ENCODE results near the gene HSFX1.
"Not testable (repeated sequence)": the region's sequence is repeated elsewhere in the genome, so short reads cannot be mapped to it uniquely, and the experiment has no call there.

The HSFX1 gene, protein sequence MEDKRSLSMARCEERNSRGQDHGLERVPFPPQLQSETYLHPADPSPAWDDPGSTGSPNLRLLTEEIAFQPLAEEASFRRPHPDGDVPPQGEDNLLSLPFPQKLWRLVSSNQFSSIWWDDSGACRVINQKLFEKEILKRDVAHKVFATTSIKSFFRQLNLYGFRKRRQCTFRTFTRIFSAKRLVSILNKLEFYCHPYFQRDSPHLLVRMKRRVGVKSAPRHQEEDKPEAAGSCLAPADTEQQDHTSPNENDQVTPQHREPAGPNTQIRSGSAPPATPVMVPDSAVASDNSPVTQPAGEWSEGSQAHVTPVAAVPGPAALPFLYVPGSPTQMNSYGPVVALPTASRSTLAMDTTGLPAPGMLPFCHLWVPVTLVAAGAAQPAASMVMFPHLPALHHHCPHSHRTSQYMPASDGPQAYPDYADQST

DNA sequence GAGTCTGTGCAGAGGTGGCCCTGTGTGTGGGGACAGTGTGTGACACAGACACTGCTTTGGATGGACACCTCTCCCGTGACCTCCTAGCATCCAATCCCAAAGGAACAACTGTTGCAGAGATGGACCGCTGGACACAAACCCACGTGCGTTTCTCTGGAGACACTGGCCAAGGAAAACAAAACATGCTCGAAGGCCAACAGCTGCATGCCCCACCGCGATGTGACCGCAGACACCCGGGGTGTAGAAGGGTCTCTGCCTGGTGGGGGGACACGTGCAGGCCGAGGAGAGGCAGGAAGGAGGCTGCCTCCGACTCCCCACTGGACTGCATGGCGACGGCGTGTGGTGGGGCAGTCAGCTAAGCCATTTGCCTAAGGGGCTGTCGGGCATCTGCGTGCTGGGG, at the start of gene HSFX1:
Gene HSFX1, plus strand, starts transcription at position 301 of the 400 bp plus-strand sequence. CDS start 614 bp downstream, outside the sequence.
- DNase-seq = not testable (repeated sequence)

DNA sequence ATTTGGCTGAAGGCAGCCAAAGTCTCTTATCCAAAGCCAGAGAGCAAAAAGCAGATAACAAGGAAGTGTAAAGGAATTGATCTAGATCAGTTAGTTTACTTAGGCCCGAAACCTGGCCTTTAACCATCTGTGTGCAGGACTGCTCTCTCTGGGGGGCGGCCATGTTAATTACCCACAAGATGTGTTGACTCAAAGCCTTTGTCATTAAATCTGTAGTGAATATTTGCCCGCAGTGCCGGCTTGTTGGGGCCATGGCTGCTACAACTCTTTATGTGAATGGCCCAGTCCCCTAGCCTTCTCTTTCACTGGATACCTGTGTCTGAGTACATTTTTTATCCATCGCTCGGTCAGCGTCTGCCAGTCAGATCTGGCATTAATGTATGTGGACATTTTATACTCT, 46.6 kb upstream of the HSFX1 start:
- not testable (repeated sequence) for DNase-seq

DNA sequence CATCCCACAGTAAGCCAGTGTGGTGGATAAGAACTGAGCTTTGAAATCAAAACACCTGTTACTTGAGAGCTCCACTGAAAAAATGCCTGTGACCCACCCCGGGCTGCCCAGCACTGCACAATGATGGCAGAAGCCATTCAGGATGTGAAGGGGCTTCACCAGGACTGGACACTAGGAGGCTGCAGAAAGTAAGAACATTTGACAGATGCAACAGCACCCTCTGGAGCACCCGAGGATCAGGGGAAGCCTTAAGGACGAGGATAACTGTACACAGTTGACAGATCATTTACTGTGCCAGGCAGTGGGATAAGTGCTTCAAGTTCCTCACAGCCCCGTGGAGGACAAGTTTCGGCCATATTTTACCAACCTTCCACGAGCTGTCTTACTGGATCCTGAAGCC, 31.6 kb upstream of the HSFX1 start:
- not testable (repeated sequence) for DNase-seq

DNA sequence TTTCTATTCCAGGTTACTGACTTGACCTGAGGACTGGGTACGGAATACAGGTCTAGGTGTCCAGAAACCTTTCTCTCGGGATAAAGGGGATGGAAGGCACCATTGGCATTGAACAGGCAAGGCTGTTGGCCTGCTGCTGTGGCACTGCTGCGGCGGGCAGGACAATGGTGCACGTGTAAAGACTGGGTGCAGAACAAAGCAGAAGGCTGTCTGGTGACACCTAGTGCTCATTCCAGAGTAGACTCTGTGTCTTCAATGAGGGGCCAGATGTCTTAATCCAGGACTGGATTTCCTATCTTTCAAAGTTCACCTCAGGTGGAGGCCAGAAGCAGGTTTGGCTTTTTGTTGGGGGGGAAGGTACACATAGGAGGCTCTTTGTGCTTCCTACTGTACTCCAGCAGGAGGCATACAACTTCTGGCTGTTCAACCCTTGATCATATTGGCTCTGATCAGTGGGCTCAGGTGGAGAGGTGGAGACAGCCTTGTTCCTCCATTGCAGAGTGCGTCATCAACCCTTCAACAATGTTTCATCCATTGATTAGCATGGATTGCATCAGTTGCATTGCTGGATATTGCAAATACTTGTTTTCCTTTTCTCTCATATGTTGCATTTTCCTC, 27.4 kb upstream of the HSFX1 start:
- DNase-seq = not testable (repeated sequence)

DNA sequence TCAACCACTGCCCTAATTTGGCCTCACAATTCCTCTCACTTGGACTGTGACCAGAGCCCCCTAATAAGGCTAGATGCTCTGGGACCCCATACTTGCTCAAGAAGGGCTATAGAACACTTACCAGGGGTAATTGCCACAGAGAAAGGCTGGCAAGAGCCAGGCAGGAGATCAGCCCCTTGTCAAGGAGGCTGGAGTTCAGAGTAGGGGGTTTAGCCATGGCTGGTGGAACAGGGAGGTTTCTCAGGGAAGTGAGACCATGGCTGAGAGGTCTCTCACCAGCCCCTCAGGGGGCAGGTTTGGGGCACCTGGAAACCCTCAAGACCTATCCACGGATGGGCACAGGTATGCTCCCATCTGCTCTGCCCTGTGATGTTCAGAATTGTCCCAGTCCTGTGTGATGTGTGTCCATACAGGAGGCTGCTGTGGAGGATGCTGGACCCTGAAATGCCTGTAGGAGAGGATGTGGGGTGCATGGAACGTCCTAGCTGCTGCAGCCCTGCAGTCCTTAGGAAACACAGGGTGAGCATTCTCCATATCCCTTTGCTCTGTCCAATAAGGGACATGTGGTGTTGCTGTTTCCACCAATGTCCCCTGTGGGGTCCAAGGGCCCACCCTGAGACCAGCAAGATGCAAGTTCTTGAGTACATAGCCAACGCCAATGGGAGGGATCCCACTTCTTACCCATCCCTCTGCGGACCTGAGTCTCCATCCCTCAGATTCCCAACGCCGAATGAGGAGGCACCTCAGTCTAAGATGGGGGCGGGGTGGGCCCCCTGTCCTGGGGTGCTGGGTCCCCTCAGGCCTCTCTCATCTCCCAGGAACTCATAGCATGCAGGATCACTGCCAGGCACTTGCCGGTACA, 16.4 kb upstream of the HSFX1 start:
- no peak for DNase-seq

DNA sequence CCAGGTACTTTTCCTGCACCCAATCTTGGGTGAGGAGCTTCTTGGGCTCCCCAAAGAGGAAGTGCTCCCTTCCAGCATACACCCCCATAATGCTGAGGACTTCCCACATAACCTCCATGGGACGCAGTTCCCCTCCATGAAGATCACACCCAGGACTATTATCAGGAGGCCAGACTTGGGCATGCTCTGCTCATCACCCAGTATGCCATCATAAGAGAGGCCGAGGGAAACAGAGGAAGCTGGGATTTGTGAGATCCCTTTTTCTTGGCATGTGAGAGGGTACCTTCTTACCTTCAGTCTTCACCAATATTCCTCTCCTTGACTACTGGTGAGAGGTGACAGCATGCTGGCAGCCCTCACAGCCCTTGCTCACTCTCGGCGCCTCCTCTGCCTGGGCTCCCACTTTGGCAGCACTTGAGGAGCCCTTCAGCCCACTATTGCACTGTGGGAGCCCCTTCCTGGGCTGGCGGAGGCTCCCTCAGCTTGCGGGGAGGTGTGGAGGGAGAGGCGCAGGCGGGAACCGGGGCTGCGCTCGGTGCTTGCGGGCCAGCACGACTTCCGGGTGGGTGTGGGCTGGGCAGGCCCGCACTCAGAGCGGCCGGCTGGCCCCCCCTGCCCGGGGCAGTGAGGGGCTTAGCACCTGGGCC, 15.7 kb upstream of the HSFX1 start:
- no peak for DNase-seq

DNA sequence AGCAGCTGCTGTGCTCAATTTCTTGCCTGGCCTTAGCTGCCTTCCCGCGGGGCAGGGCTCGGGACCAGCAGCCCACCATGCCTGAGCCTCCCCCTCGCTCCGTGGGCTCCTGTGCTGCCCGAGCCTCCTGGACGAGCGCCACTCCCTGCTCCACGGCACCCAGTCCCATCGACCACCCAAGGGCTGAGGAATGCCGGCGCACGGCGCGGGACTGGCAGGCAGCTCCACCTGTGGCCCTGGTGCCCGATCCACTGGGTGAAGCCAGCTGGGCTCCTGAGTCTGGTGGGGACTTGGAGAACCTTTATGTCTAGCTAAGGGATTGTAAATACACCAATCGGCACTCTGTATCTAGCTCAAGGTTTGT, 15.2 kb upstream of the HSFX1 start:
- not testable (repeated sequence) for DNase-seq

DNA sequence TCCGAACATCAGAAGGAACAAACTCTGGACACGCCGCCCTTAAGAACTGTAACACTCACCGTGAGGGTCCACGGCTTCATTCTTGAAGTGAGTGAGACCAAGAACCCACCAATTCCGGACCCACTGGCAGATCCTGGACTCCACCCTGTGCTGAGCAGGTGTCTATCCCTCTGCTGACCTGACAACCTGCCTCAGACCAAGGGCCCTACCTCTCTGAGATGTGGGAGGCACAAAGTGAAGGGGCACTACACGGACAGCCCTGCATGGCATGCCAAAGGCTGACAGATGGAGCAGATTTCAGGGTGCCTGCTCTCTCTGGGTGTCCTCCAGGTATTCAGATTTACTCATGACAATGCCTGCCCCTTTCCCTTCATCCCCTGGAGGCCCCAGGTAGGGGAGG, 14.0 kb upstream of the HSFX1 start:
- no peak for DNase-seq

DNA sequence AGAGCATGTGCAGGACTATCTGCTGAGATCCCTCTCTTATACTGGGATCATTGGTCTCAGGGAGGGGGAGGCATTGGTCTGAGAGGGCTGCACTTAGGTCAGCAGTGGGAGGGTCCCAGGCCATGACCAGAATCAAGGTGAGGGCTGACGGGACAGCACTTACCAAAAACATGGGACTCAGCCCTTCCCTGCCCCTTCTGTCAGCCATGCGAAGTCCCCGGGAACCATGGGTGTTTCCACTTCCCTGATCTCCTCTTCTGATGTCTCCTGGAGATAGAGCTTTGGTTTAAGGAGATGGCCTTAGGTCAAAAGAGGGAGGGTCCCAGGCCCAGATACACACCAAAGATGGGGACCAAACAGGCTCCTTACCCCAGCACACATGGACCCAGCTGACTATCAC, 12.9 kb upstream of the HSFX1 start:
- no peak for DNase-seq

DNA sequence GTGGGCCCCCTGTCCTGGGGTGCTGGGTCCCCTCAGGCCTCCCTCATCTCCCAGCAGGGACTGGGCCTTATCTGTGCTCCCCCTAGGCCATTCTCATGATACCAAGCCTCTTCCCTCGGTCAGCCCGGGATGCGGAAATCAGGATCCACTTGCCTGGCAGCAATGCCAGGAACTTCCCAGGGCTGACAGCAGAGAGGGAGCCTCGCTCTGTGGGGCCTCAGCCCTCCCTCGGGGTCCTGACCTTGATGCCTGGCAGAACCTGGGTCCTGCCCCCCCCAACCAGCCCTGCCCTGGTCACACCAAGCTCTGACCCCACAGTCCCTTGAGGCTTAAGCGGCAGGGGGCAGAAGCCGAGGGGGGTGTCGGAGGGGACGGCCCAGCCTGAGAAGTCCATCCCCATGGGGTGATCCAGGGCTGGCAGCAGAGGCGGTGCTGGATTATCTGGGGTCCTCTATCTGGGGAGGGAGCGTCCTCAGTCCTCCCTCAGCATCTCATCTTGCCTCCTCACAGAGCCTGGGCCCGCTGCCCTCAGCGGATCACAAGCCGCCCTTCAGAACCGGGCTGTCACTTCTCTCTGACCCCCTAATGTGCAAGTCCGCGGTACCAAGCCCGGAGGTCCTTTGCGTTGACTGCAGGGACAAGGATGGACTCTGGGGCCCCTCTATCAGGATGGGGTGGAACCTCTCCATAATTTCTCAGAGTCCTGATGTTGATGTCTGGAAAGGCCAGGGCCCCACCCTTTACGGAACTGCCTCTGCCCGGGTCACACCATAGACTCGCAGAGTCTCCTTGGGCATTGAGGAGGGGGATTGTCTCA, 11.8 kb upstream of the HSFX1 start:
- not testable (repeated sequence) for DNase-seq

DNA sequence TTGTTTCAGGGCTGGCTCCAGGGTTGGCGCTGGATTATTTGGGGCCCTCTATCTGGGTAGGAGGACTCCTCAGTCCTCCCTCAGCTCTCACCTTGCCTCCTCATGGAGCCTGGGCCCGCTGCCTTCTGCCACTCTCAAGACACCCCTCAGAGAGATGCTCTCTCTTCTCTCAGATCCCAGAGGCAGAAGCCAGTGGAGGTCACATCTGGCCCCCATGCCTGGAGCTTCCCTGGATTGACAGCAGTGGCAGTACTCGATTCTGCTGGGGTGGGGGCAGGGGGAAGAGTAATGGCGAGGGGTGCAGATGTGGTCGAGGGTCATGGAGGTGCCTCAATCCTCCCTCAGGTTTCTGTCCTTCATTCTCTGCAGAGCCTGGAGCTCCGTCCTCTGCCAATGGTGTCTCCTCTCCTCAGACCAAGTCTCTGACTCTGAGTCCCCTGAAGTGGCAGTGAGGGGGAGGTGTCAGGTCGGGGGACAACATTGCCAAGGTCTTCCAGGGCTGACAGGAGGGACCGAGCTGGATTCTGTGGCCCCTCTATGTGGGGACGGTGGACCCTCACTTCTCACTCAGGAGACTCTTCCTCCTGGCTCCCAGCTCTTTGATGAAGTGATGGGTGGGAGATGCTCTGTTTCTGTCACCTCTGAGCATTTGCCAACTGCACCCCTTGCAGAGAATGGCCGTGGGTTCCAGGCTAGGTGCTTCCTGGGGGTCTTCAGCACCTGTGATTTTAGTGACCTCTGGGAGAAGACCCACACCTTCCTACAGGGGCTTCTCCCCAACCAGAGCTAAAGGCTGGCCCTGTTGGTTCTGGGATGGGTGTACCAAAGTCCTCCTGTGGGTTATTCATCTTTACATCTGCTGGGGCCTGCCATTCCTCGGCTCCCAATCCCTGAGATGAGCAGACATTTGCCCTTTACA, 10.9 kb upstream of the HSFX1 start:
- no peak for DNase-seq

DNA sequence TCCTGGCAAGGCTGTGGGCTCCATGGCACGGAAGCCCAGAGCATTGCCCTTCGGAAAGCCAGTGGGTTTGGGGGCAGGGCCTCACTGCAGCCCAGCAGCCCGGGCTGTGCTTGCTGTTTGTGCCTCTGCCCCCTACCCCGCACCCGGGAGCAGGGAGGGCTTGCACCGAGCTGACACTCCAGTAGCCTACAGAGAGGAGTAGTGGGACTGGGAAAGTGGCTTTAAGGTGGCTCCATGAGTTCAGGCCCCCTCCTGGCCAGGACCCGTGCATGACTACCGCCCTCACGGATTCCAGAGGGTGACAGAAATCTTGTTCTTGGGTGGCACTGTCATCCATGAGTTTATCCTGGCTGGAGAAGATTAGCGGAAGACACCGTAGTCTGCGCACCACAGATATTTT, 3.5 kb upstream of the HSFX1 start:
- not testable (repeated sequence) for DNase-seq

DNA sequence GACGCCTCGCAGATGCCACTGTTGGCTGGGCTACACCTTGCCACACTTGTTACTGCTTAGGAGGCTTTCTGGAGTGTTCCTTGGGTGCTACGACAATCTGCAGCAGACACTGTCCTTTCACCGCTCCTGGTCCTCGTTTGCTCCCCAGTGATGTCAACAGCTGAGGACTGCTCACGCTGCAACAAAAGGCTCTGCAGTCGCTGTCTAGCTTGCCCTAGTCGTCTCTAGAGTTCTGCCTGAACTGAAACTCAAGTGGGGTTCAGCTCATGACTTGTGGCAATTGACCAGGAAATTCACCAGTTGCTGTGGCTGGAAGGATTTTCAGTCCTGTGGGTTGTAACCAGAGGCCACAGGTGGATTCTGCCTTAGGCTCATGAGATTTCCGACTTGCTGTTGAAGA, 842 bp upstream of the HSFX1 start:
- DNase-seq = not testable (repeated sequence)

DNA sequence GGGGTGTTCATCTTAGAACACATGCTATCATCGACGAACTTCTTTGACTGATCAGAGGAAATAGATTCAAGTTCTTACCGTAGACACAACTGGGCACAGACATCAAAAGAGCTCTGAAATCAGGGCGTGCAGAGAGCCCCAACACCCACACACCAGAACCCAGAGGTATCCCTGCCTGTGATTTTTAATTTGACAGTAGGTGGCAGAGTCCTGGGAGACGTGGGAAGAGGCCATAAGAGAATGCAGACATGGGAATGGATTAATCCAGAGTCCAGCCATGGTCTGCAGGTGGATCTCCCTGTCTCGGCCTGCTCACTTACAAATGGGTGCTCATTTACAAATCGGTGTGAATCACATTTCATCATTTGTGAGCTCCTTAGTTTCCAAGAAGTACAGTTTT, 4.1 kb downstream of the HSFX1 start:
- not testable (repeated sequence) for DNase-seq

DNA sequence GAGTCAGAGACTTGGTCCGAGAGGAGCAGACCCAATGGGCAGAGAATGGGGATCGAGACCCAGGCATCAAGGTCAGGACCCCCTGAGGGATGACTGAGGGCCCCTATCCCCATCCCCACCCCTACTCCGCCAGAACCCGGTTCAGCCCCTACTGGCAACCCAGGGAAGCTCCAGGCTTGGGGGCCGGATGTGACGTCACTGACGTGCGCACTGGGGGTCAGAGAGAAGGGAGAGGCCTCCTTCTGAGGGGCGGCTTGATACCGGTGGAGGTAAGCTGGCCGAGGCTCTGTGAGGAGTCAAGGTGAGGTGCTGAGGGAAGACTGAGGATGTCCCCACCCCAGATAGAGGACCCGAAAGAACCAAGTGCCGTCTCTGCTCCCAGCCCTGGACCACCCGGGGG, 7.9 kb downstream of the HSFX1 start, which contains the start of gene MAGEA9:
Gene MAGEA9, plus strand, starts transcription at position 204 of the 400 bp plus-strand sequence. CDS start 4,281 bp downstream, outside the sequence.
- not testable (repeated sequence) for DNase-seq

DNA sequence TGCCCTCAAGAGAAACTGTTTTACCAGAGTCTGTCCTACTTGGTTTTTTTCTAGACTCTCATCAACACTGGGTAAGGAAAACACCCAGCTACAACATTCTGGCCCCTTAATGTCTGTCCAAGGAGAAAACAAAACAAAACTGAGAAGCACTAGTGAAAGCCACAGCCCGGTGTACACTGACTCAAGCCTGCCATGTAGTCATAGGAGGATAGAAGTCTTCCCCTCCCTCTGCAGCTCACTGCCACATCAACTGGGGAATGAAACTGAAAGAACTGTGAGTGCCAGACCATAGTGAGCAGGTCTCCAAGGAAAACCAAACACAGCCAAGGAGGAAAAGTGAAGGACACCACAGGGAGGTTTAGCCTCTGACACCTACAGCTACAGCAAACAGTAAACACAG, 21.7 kb downstream of the HSFX1 start:
- not testable (repeated sequence) for DNase-seq

DNA sequence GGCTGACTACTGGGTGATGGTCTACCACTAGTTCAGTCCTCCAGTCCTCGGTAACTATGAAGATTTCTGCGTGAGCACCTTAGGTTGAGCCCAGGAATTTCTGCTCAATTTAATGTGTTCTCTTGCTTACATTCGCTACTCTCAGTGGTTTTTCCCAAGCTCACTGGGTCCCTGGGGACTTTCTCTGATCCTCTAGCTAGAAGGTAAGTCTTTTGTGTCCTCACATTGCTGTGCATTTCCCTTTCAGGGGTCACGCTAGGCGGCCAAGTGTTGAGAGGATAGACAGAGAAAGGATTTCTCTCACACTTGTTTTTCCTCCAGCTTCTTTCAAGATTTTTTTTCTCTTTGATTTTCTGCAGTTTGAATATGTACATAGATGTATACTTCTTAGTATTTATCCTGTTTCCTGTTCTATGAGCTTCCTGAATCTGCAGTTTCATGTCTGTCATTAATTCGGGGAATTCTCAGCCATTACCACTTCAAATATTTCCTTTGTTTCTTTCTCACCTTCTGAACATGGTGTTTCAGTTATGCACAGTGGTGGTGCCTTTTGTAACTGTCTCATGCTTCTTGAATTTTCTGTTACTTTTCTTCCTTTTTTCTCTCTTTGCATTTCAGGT, 25.3 kb downstream of the HSFX1 start:
- DNase-seq = no peak

DNA sequence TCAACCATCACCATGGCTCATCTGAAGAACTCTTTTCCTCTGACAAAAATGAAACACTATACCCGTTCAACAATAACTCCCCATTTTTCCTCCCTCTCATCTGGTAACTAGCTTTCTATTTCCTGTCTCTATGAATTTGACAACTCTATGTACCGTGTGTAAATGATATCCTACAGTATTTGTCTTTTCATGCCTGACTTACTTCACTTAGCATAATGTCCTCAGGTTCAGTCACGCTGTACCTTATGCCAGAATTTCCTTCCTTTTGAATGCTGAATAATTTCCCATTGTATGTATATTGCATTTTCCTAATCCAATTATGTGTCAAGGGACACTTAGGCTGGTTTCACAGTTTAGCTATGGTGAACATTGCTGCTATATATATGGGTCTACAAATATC, 26.1 kb downstream of the HSFX1 start:
- no peak for DNase-seq

DNA sequence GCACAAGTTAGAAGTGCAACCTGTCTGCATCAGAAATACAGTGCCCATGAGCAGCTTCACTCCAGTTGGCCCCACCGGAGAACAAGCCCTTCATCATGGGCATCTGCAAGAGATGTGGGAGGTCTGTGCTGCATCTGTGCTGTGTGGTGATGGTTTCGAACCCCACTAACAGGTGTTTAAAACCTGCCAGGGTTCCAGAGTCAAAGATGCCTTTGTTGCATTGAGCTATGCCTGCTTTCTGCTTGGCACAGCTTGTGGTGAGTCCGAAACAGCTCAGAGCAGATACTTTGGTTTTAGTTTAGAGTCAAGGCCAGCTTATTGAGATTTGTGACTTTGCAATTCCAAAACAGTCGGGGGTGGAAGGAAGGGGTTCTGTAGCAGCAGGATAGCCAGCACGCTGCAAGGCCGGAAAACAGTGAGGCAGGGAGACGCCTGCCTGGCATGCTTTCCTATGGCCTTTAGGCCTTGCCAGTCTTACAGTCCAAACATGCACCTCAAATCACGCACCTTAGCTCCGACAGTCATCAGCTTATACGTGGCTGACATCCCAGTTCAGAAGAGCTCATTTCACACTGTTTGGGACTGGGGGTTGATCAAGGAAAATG, 29.7 kb downstream of the HSFX1 start:
- no peak for DNase-seq

DNA sequence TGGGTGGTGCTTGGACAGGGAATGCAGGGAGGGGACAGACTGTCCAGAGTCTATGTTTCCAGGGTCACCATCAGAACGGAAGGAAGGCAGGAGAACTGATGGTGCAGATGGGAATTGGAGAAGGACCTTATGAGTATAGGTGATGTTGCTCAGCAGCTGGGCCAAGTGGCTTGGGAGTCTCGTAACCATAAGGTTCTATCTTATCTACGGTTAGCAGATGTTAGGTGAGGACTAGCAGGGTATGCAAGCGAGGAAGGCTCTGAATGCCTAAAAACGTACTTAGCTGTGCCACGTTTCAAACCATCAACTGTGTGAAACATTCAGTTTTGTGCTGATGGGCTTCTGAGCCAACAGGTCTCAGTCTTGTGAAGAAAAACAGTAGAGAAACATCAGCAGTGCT, 30.2 kb downstream of the HSFX1 start:
- DNase-seq = no peak

Data from NCI-H2227 treated with DMSO at 0.1 percent for 48 hours (cell line).